ENCODE measurements around the gene STK10.
A peak's percentile ranks its signal among the peaks of the same experiment; 100 is the strongest.

Gene STK10

DNA sequence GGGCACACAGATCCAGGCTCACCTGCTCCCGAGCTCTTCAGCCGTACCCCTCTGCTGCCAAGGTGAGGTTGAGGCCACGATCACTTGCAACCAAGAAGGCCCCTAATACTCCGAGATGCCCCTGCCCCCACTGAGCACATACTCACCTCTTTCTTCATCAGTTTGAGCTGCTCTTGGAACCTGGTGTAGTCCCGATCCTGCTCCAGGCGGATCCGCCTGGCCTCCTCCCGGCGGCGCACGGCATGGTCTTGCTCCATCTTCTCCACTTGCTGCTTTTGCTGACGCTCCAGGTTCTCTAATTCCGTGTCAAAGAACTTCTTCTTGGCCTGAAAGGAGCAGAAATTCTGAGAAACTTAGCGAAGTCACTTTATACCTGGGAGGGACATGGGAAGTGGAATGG is 105.8 kb downstream of the STK10 start:
- H3K4me3 Mint-ChIP-seq: no peak overlapping the region
- H3K36me3 Mint-ChIP-seq (ENCODE audit: low read depth): peaks cover 77% of the 10 kb centered on the region
- H3K4me1 Mint-ChIP-seq (ENCODE audit: low read depth): peaks cover 42% of the 10 kb centered on the region
- H3K27me3 Mint-ChIP-seq: no peaks in the 10 kb centered on the region
- H3K9me3 Mint-ChIP-seq: no peaks in the 10 kb centered on the region
- intact Hi-C loops (cut with micrococcal nuclease): no loop called here
- H3K27ac Mint-ChIP-seq: no peak overlapping the region

- Mint-ChIP-seq H3K4me1 (ENCODE audit: low read depth) (peaks cover 39% of the 10 kb centered on the region), H3K36me3 (ENCODE audit: low read depth) (peaks cover 81% of the 10 kb centered on the region), H3K27me3 (no peaks in the 10 kb centered on the region), H3K4me3 (no peak overlapping the region), H3K9me3 (no peaks in the 10 kb centered on the region), H3K27ac (peak overlapping the region; percentile 37)
- intact Hi-C loops (cut with micrococcal nuclease): no loop called here
These were observed 108.1 kb downstream of the STK10 start for GRCh38 chr5:172079876-172080275.

- H3K4me3 Mint-ChIP-seq: peak overlapping the region; percentile 30
- no peaks in the 10 kb centered on the region for H3K27me3 Mint-ChIP-seq
- no peaks in the 10 kb centered on the region for H3K9me3 Mint-ChIP-seq
- intact Hi-C loops (cut with micrococcal nuclease): no loop called here
- H3K36me3 Mint-ChIP-seq (ENCODE audit: low read depth): peaks cover 85% of the 10 kb centered on the region
- H3K27ac Mint-ChIP-seq: peak overlapping the region; percentile 70
- peaks cover 39% of the 10 kb centered on the region for H3K4me1 Mint-ChIP-seq (ENCODE audit: low read depth)
These were observed 109.2 kb downstream of the STK10 start for GRCh38 chr5:172078726-172079345.

DNA sequence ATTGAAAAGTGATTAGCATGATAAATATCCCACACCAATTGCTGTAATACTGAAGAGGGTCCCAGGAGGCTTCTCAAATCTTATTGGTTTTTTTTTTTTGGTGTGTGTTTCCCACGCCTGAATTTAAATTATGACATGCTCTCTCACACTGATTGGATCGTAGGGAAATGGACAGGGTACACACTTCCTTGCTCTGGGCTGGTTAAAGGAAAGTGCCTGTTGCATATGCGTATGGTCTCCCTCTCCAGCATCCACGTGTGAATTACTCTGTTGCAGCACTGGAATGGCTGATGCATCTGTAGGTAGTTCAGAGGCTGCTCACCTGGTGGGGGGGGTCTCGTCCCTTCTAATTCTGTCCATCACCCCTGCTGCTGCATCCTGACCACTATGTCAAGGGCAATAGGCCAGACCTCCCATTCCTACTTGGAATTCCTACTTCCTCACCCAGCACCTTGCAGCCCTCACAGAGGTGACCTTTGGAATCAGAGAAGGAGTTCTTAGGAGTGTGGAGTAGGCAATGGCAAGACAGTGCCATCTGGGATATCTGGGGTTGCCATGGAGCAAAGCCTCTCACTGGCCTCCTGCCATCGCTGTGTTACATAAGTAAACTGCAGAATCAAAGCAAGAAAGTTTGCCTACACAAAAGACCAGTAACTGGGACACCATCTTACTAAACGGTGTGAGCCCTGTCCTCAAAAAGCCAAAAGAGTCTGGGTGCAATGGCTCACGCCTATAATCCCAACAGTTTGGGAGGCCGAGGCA is 110.2 kb downstream of the STK10 start:
- Mint-ChIP-seq H3K27ac (peak overlapping the region; percentile 70), H3K4me3 (peak overlapping the region; percentile 4), H3K27me3 (no peaks in the 10 kb centered on the region), H3K4me1 (ENCODE audit: low read depth) (peaks cover 39% of the 10 kb centered on the region), H3K9me3 (no peaks in the 10 kb centered on the region), H3K36me3 (ENCODE audit: low read depth) (peaks cover 83% of the 10 kb centered on the region)
- intact Hi-C loops (cut with micrococcal nuclease): no loop called here

DNA sequence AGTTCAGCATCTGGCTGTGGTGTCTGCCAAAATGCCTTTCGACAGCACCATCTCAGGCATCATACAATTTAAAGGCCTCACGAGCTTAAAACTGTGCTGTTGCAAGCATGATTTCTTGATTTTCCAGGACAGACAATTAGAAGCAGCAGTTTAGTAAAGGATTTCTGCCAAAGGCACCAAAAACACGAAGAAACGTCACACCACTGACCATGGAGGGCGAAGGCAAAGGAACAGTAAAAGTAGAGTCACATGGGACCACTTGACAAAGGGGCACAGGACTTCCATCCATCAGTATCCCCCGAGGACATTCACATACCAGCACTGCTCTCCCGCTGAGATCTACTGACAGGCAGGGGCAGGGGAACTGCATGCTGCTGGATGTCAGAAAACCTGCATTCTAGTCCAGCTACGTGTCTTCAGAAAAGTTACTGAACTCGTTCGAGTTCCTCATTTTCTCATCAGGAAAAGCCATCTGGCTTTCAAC is 111.2 kb downstream of the STK10 start:
- peaks cover 81% of the 10 kb centered on the region for H3K36me3 Mint-ChIP-seq (ENCODE audit: low read depth)
- intact Hi-C loops (cut with micrococcal nuclease): no loop called here

DNA sequence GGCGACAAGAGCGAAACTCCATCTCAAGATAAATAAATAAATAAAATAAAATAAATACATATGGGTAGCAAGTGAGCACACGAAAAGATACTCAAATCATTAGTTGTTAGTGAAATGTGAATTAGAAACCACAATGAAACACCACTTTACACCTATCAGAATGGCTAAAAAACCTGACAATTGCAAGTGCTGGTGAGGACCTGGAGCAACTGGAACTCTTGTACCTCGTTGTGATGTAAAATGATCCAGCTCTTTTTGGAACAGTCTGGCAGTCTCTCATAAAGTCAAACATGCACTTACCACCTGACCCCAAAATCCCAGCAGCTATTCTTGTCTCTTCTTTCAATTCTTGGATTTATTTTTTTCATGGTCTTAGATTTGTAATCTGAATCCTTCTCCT is 112.4 kb downstream of the STK10 start:
- Mint-ChIP-seq H3K36me3 (ENCODE audit: low read depth) (peaks cover 79% of the 10 kb centered on the region), H3K9me3 (no peaks in the 10 kb centered on the region), H3K27ac (no peak overlapping the region), H3K27me3 (no peaks in the 10 kb centered on the region), H3K4me1 (ENCODE audit: low read depth) (peaks cover 38% of the 10 kb centered on the region), H3K4me3 (no peak overlapping the region)
- intact Hi-C loops (cut with micrococcal nuclease): no loop called here

More for the DNA sequence above, 111.2 kb downstream of the STK10 start:
- Mint-ChIP-seq H3K27ac (peak overlapping the region; percentile 30), H3K4me3 (no peak overlapping the region), H3K27me3 (no peaks in the 10 kb centered on the region), H3K9me3 (no peaks in the 10 kb centered on the region), H3K4me1 (ENCODE audit: low read depth) (peaks cover 39% of the 10 kb centered on the region)

GRCh38 chr5:172074896-172075295 is 113.1 kb downstream of the STK10 start:
- Mint-ChIP-seq H3K4me1 (ENCODE audit: low read depth) (peaks cover 31% of the 10 kb centered on the region), H3K4me3 (no peak overlapping the region), H3K36me3 (ENCODE audit: low read depth) (peaks cover 77% of the 10 kb centered on the region), H3K27me3 (no peaks in the 10 kb centered on the region), H3K9me3 (no peaks in the 10 kb centered on the region), H3K27ac (no peak overlapping the region)
- intact Hi-C loops (cut with micrococcal nuclease): no loop called here

- H3K9me3 Mint-ChIP-seq: no peaks in the 10 kb centered on the region
- intact Hi-C loops (cut with micrococcal nuclease): no loop called here
- H3K27ac Mint-ChIP-seq: no peak overlapping the region
- H3K36me3 Mint-ChIP-seq (ENCODE audit: low read depth): peaks cover 84% of the 10 kb centered on the region
- no peaks in the 10 kb centered on the region for H3K27me3 Mint-ChIP-seq
- no peaks in the 10 kb centered on the region for H3K4me1 Mint-ChIP-seq (ENCODE audit: low read depth)
- H3K4me3 Mint-ChIP-seq: no peak overlapping the region
These were observed 116.6 kb downstream of the STK10 start for GRCh38 chr5:172071309-172071875.

DNA sequence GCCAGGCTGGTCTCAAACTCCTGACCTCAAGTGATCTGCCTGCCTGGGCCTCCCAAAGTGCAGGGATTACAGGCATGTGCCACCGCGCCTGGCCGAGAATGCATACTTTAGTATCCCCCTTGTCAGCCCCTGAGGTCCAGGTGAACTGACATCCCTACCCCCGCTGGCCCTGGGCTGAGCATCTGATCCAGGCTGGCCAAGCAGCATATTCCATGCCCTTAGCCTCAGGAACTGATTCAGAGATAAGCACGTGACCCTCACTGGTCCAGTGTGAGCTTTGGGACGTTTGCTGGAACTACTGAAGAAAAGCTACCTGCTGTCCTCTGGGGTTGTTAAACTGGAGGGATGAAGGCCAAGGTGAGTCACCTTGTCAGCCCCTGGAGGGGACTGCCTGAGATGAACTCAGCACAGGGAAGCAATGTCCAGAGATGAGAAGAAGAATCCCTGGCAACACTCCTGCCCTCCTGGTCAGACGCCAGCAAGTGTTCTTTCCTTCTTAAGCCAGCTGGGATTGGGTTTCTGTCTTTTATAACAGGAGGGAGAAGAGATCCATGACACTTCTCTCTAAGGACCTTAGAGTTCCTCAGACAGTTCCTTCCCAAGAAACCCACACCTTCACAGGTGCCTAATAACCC is 122.5 kb downstream of the STK10 start:
- H3K27me3 Mint-ChIP-seq: no peaks in the 10 kb centered on the region
- no peak overlapping the region for H3K4me3 Mint-ChIP-seq
- no peak overlapping the region for H3K27ac Mint-ChIP-seq
- intact Hi-C loops (cut with micrococcal nuclease): no loop called here
- H3K4me1 Mint-ChIP-seq (ENCODE audit: low read depth): no peaks in the 10 kb centered on the region
- H3K36me3 Mint-ChIP-seq (ENCODE audit: low read depth): peaks cover 97% of the 10 kb centered on the region
- no peaks in the 10 kb centered on the region for H3K9me3 Mint-ChIP-seq

DNA sequence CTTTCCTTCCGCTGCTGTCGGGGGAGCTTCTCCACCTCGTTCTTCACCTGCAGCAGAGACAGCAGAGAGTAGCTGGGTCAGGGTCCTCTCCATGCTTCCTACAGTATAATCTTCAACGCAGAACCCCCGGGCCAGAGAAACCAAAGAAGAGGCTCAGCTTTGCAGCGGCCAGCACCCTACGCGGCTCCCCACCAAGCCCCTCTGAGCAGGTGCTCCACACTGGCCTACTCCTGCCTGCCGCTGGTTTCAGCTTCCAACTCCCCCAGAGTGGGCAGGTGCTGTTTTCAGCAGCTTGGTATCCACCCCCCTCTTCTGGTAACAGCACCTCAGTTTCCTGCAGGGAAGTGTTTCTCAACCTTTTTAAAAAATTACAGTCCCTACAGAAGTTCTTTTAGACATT is 123.3 kb downstream of the STK10 start:
- H3K27me3 Mint-ChIP-seq: no peaks in the 10 kb centered on the region
- H3K4me3 Mint-ChIP-seq: no peak overlapping the region
- H3K27ac Mint-ChIP-seq: no peak overlapping the region
- intact Hi-C loops (cut with micrococcal nuclease): no loop called here
- no peaks in the 10 kb centered on the region for H3K9me3 Mint-ChIP-seq
- no peaks in the 10 kb centered on the region for H3K4me1 Mint-ChIP-seq (ENCODE audit: low read depth)
- H3K36me3 Mint-ChIP-seq (ENCODE audit: low read depth): peaks cover 99% of the 10 kb centered on the region

GRCh38 chr5:172064358-172064757 is 123.7 kb downstream of the STK10 start:
- Mint-ChIP-seq H3K27me3 (no peaks in the 10 kb centered on the region), H3K4me1 (ENCODE audit: low read depth) (no peaks in the 10 kb centered on the region), H3K36me3 (ENCODE audit: low read depth) (peaks cover 99% of the 10 kb centered on the region), H3K4me3 (no peak overlapping the region), H3K27ac (no peak overlapping the region), H3K9me3 (no peaks in the 10 kb centered on the region)
- intact Hi-C loops (cut with micrococcal nuclease): no loop called here

DNA sequence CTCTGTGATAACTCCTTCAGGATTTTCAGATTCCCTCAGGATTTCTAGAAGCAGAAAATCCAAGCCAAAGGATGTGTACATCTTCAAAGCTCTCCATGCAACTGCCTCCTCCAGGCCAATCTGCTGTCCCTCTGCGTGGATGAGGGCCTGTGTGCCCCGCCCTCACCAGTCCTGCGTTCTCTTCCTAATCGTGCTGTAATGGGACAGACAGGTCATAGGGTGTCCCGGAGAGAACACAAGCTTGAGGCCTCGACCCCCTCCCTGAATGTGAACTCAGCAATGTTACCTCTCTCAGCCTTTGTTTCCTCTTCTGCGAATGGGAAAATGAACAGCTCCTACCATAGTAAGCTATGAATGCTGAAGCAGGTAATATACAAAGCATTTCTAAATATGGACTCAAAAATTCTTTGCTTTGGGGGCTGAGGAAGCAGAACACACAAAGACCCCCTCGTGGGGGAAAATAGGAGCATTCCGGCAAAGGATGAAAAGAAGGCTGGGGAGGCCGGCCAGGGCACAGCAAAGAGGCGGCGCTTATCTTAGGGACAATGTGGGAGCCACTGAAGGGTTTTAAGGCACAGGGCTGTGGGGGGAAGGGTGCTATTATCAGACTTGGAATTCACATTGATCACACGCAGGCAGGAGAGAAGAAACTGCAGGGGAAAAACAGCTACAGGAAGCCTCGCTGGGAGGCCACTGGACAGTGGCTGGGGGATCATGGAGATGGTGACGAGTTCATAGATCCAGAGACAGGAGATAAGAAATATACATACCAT is 124.4 kb downstream of the STK10 start:
- H3K4me1 Mint-ChIP-seq (ENCODE audit: low read depth): no peaks in the 10 kb centered on the region
- intact Hi-C loops (cut with micrococcal nuclease): no loop called here
- peaks cover 97% of the 10 kb centered on the region for H3K36me3 Mint-ChIP-seq (ENCODE audit: low read depth)
- H3K27ac Mint-ChIP-seq: no peak overlapping the region
- no peaks in the 10 kb centered on the region for H3K27me3 Mint-ChIP-seq
- no peaks in the 10 kb centered on the region for H3K9me3 Mint-ChIP-seq
- H3K4me3 Mint-ChIP-seq: no peak overlapping the region

DNA sequence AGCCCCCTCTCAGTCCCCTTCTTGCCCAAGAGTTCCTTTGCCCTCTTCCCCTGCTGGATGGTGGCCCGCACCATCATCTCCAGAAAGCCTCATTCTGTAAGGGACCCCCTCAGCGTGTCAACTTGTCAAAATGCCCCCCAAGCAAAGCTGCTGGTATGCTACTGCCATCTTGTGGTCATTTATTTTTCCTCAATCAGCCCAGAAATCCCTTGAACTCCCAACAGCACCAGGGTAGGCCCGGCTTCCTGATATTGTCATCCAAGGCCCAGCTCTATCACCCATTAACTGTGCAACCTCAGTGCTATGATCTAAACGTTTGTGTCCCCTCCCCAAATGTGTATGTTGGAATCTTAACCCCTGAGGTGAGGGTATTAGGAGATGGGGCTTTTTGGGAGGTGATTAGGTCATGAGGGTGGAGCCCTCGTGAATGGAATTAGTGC is 128.3 kb downstream of the STK10 start:
- no peak overlapping the region for H3K4me3 Mint-ChIP-seq

More for the DNA sequence above, 128.3 kb downstream of the STK10 start:
- intact Hi-C loops (cut with micrococcal nuclease): no loop called here
- no peaks in the 10 kb centered on the region for H3K27me3 Mint-ChIP-seq
- peaks cover 98% of the 10 kb centered on the region for H3K36me3 Mint-ChIP-seq (ENCODE audit: low read depth)
- H3K4me1 Mint-ChIP-seq (ENCODE audit: low read depth): no peaks in the 10 kb centered on the region
- no peaks in the 10 kb centered on the region for H3K9me3 Mint-ChIP-seq
- H3K27ac Mint-ChIP-seq: no peak overlapping the region
